ENCODE data around the gene ATG16L1. TPM values are rescaled to one million over a fixed set of nuclear protein-coding genes. Genes with fewer than 3 reads are reported as not detected.

The ATG16L1 gene
- total RNA-seq, 1 donor from 2014 or later = 26.6 TPM

- Histone ChIP-seq H3K27ac (no peak overlapping the region), H3K4me1 (no peaks in the 10 kb centered on the region), H3K9me3 (no peaks in the 10 kb centered on the region), H3K4me3 (no peak overlapping the region), H3K27me3 (no peaks in the 10 kb centered on the region), H3K36me3 (no peaks in the 10 kb centered on the region)
- intact Hi-C loops (cut with DNase I) = no loop called here
- no peak for TF ChIP-seq CTCF (IDR thresholded peaks at IDR 0.05)
- no peak for ATAC-seq
- DNase-seq = no peak
Observed at GRCh38 chr2:233221378-233222063, 30.0 kb upstream of the ATG16L1 start.

GRCh38 chr2:233223059-233223894, 28.2 kb upstream of the ATG16L1 start:
- TF ChIP-seq CTCF (IDR thresholded peaks at IDR 0.05) = no peak
- H3K9me3 ChIP-seq = no peaks in the 10 kb centered on the region
- H3K27ac ChIP-seq = no peak overlapping the region
- H3K4me3 ChIP-seq = no peak overlapping the region
- ATAC-seq (no peak), DNase-seq (peak; percentile 5)
- H3K36me3 ChIP-seq = no peaks in the 10 kb centered on the region
- intact Hi-C loops (cut with DNase I) = no loop called here
- no peaks in the 10 kb centered on the region for H3K27me3 ChIP-seq
- no peaks in the 10 kb centered on the region for H3K4me1 ChIP-seq

GRCh38 chr2:233225230-233226068, 26.0 kb upstream of the ATG16L1 start:
- DNase-seq = no peak
- Histone ChIP-seq H3K36me3 (no peaks in the 10 kb centered on the region), H3K4me1 (no peaks in the 10 kb centered on the region), H3K4me3 (no peak overlapping the region), H3K27ac (no peak overlapping the region), H3K9me3 (no peaks in the 10 kb centered on the region), H3K27me3 (no peaks in the 10 kb centered on the region)
- no peak for ATAC-seq
- no peak for TF ChIP-seq CTCF (IDR thresholded peaks at IDR 0.05)
- intact Hi-C loops (cut with DNase I) = no loop called here

GRCh38 chr2:233226511-233227031, 24.9 kb upstream of the ATG16L1 start:
- no peaks in the 10 kb centered on the region for H3K9me3 ChIP-seq
- DNase-seq (no peak), ATAC-seq (no peak)
- intact Hi-C loops (cut with DNase I) = no loop called here
- no peaks in the 10 kb centered on the region for H3K36me3 ChIP-seq
- no peak overlapping the region for H3K27ac ChIP-seq
- H3K4me1 ChIP-seq = no peaks in the 10 kb centered on the region
- no peak for TF ChIP-seq CTCF (IDR thresholded peaks at IDR 0.05)
- no peak overlapping the region for H3K4me3 ChIP-seq
- no peaks in the 10 kb centered on the region for H3K27me3 ChIP-seq

- no peak overlapping the region for H3K4me3 ChIP-seq
- no peak overlapping the region for H3K27ac ChIP-seq
- DNase-seq (no peak), ATAC-seq (no peak)
- no peak for TF ChIP-seq CTCF (IDR thresholded peaks at IDR 0.05)
- H3K4me1 ChIP-seq = no peaks in the 10 kb centered on the region
- no peaks in the 10 kb centered on the region for H3K36me3 ChIP-seq
- H3K9me3 ChIP-seq = no peaks in the 10 kb centered on the region
- H3K27me3 ChIP-seq = no peaks in the 10 kb centered on the region
- intact Hi-C loops (cut with DNase I) = no loop called here
Observed at GRCh38 chr2:233227346-233227978, 24.0 kb upstream of the ATG16L1 start.
